HCT116 (cell line): ENCODE measurements around the gene TMOD3.

ENCODE experiments used
- CEBPB ChIP-seq: IDR thresholded peaks from 2 replicates; pipeline ENCODE4 v1.6.1; 2012; ENCODE audit warnings: low read depth
- ELF1 ChIP-seq: IDR thresholded peaks from 2 replicates; pipeline ENCODE4 v1.6.1; 2012; ENCODE audit warnings: low read depth, borderline replicate concordance
- POLR2A ChIP-seq: IDR thresholded peaks from 2 replicates; pipeline ENCODE4 v1.7.0; 2011; ENCODE audit warnings: borderline replicate concordance; ENCODE audit not compliant: insufficient read depth, insufficient read length; ENCODE audit errors: extremely low read depth
- POLR2AphosphoS5 ChIP-seq: IDR thresholded peaks from 2 replicates; pipeline ENCODE4 v1.6.1; 2011; ENCODE audit warnings: mild to moderate bottlenecking, low read depth, low read length, moderate library complexity
- RAD21 ChIP-seq: IDR thresholded peaks from 2 replicates; pipeline ENCODE4 v1.6.1; 2012; ENCODE audit warnings: low read depth, mild to moderate bottlenecking
- ZNF274 ChIP-seq: fragments of 200-500 bp; sonication (Bioruptor generic); IDR thresholded peaks from 2 replicates; pipeline ENCODE4 v1.6.1; 2014; ENCODE audit warnings: mild to moderate bottlenecking, low read depth, low read length, inconsistent platforms
- TF ChIP-seq, protein P1 (sequence below), 3 experiments: fragments of 200-600 bp in 1 of 3; sonication (generic) in 1 of 3; IDR thresholded peaks in 2 of 3; conservative IDR thresholded peaks in 1 of 3; 2 replicates each; pipeline ENCODE4 v1.5.1; 2012 to 2017; ENCODE audit warnings: low read depth in 2 of 3, low read length in 2 of 3, antibody characterized with exemption in 1 of 3, borderline replicate concordance in 1 of 3, control low read depth in 1 of 3, mild to moderate bottlenecking in 1 of 3, mixed read lengths in 1 of 3, mixed run types in 1 of 3, moderate library complexity in 1 of 3; ENCODE audit not compliant: insufficient read depth in 1 of 3

DNA sequence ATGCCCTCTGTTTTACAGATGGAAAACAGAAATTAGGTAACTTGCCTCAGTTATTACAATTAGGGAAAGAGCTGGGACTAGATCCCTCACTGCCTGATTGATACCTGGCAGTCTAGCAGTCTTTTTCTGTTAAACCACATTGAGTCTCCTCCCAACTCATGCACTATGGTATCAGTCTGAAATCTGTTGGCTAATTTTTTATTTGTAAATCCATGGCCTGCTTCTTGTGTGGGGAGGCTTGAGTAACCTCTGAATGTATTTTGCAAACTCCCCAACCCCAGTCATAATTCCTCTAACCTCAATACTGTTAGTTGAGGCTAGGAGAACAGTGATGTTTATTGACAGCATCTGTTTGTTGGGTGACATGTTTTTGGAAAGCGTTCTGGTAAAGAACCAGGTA, 35.9 kb downstream of the TMOD3 start:
- TF ChIP-seq, protein P1, sequence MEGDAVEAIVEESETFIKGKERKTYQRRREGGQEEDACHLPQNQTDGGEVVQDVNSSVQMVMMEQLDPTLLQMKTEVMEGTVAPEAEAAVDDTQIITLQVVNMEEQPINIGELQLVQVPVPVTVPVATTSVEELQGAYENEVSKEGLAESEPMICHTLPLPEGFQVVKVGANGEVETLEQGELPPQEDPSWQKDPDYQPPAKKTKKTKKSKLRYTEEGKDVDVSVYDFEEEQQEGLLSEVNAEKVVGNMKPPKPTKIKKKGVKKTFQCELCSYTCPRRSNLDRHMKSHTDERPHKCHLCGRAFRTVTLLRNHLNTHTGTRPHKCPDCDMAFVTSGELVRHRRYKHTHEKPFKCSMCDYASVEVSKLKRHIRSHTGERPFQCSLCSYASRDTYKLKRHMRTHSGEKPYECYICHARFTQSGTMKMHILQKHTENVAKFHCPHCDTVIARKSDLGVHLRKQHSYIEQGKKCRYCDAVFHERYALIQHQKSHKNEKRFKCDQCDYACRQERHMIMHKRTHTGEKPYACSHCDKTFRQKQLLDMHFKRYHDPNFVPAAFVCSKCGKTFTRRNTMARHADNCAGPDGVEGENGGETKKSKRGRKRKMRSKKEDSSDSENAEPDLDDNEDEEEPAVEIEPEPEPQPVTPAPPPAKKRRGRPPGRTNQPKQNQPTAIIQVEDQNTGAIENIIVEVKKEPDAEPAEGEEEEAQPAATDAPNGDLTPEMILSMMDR (IDR thresholded peaks at IDR 0.05 in 2 of 3, conservative IDR thresholded peaks at IDR 0.05 in 1 of 3; ENCODE audit: borderline replicate concordance in 1 of 3, insufficient read depth in 1 of 3, low read depth in 2 of 3, low read length in 2 of 3): no peak
- TF ChIP-seq POLR2A: no peak
- TF ChIP-seq POLR2AphosphoS5: no peak
- no peak for TF ChIP-seq RAD21
- TF ChIP-seq ZNF274: no peak
- TF ChIP-seq ELF1: no peak
- no peak for TF ChIP-seq CEBPB
